ENCODE measurements around the gene RNF223. TPM values are rescaled to one million over a fixed set of nuclear protein-coding genes. Genes with fewer than 3 reads are reported as not detected.

The RNF223 gene
- total RNA-seq, 1 donor from 2014 or later = not detected

- peaks cover 15% of the 10 kb centered on the region for H3K27me3 Mint-ChIP-seq (ENCODE audit: unreplicated experiment)
- peak overlapping the region; percentile 57 for H3K27ac Mint-ChIP-seq (ENCODE audit: unreplicated experiment)
- peak overlapping the region; percentile 73 for H3K4me3 Mint-ChIP-seq (ENCODE audit: unreplicated experiment)
- peaks cover 21% of the 10 kb centered on the region for H3K4me1 Mint-ChIP-seq (ENCODE audit: unreplicated experiment)
- no peak for DNase-seq (ENCODE audit: low spot score)
- TF ChIP-seq CTCF (IDR thresholded peaks at IDR 0.05; ENCODE audit: unreplicated experiment) = no peak
- peaks cover 8% of the 10 kb centered on the region for H3K36me3 Mint-ChIP-seq (ENCODE audit: low read depth, unreplicated experiment)
- H3K9me3 Mint-ChIP-seq (ENCODE audit: unreplicated experiment) = no peaks in the 10 kb centered on the region
Observed at GRCh38 chr1:1021010-1021919, 52.8 kb downstream of the RNF223 start.

Other genes starting within 250 kb of the RNF223 start
- gene SAMD11, start 150.4 kb downstream of the RNF223 start, total RNA-seq (ENCODE audit: unreplicated experiment) = not detected
- gene NOC2L, start 115.0 kb downstream of the RNF223 start, total RNA-seq (ENCODE audit: unreplicated experiment) = 56.5 TPM
- gene KLHL17, start 113.7 kb downstream of the RNF223 start, total RNA-seq (ENCODE audit: unreplicated experiment) = 18.7 TPM
- gene PLEKHN1, start 107.8 kb downstream of the RNF223 start, total RNA-seq (ENCODE audit: unreplicated experiment) = not detected
- gene PERM1, start 92.2 kb downstream of the RNF223 start, total RNA-seq (ENCODE audit: unreplicated experiment) = not detected
- gene HES4, start 74.2 kb downstream of the RNF223 start, total RNA-seq (ENCODE audit: unreplicated experiment) = 144 TPM
- gene ISG15, start 60.8 kb downstream of the RNF223 start, total RNA-seq (ENCODE audit: unreplicated experiment) = 33.3 TPM
- gene AGRN, start 54.2 kb downstream of the RNF223 start, total RNA-seq (ENCODE audit: unreplicated experiment) = 374 TPM
- gene C1orf159, start 41.8 kb upstream of the RNF223 start, total RNA-seq (ENCODE audit: unreplicated experiment) = 16.6 TPM
- not detected for gene TTLL10, start 99.6 kb upstream of the RNF223 start, total RNA-seq (ENCODE audit: unreplicated experiment)
- gene TNFRSF18, start 132.3 kb upstream of the RNF223 start, total RNA-seq (ENCODE audit: unreplicated experiment) = not detected
- 0.80 TPM for gene TNFRSF4, start 139.8 kb upstream of the RNF223 start, total RNA-seq (ENCODE audit: unreplicated experiment)
- 130 TPM for gene SDF4, start 157.7 kb upstream of the RNF223 start, total RNA-seq (ENCODE audit: unreplicated experiment)
- gene B3GALT6, start 157.9 kb upstream of the RNF223 start, total RNA-seq (ENCODE audit: unreplicated experiment) = 43.2 TPM
- 0.69 TPM for gene C1QTNF12, start 172.4 kb upstream of the RNF223 start, total RNA-seq (ENCODE audit: unreplicated experiment)
- gene UBE2J2, start 199.5 kb upstream of the RNF223 start, total RNA-seq (ENCODE audit: unreplicated experiment) = 71.9 TPM
- gene SCNN1D, start 206.1 kb upstream of the RNF223 start, total RNA-seq (ENCODE audit: unreplicated experiment) = 3.9 TPM
- 54.0 TPM for gene ACAP3, start 233.6 kb upstream of the RNF223 start, total RNA-seq (ENCODE audit: unreplicated experiment)
- 14.0 TPM for gene PUSL1, start 234.3 kb upstream of the RNF223 start, total RNA-seq (ENCODE audit: unreplicated experiment)

Data from endothelial cell (in vitro differentiated cells).